ENCODE measurements around the gene ORMDL1.

ORMDL1 gene

GRCh38 chr2:189783927-189784867 is at the start of gene ORMDL1, which contains the start of gene PMS1:
TSS of gene ORMDL1 (minus strand) at chr2:189784339. CDS start at chr2:189782595, 1,744 bp downstream.
TSS of gene PMS1 (plus strand) at chr2:189784450. CDS start at chr2:189791810, 7,360 bp downstream.
- ChIA-PET POLR2A (ENCODE audit: low non-redundant PET) (interaction anchor here (1.0 kb wide), 1 partner anchor 22 kb away, joined by 3 read pairs; the partner anchor contains the start of gene OSGEPL1), CTCF (interaction anchor here (0.6 to 1.0 kb wide), 4 partner anchors 12 to 52 kb away, joined by 3 to 4 read pairs (median 4); partner anchors contain the start of gene OSGEPL1)
- no peak for TF ChIP-seq CTCF (conservative IDR thresholded peaks at IDR 0.05; ENCODE audit: low read depth)
- H3K27ac ChIP-seq = peak within 1 kb of the TSS; percentile 92
- DNase-seq (ENCODE audit: low spot score) = peak; percentile 95

GRCh38 chr2:189830510-189830909 is 46.4 kb upstream of the ORMDL1 start:
- POLR2A ChIA-PET (ENCODE audit: low non-redundant PET) = no interaction called here
- TF ChIP-seq CTCF (conservative IDR thresholded peaks at IDR 0.05; ENCODE audit: low read depth) = no peak
- H3K27ac ChIP-seq = no peak overlapping the region
- CTCF ChIA-PET = no interaction called here
- DNase-seq (ENCODE audit: low spot score) = no peak

GRCh38 chr2:189829102-189829833 is 45.1 kb upstream of the ORMDL1 start:
- TF ChIP-seq CTCF (conservative IDR thresholded peaks at IDR 0.05; ENCODE audit: low read depth) = no peak
- ChIA-PET CTCF (interaction anchor here (0.6 kb wide), 1 partner anchor 181 kb away, joined by 3 read pairs; no protein-coding TSS in a partner anchor), POLR2A (ENCODE audit: low non-redundant PET) (no interaction called here)

GRCh38 chr2:189826039-189826438 is 41.9 kb upstream of the ORMDL1 start:
- TF ChIP-seq CTCF (conservative IDR thresholded peaks at IDR 0.05; ENCODE audit: low read depth) = no peak
- ChIA-PET CTCF (interaction anchor here (0.6 kb wide), 1 partner anchor 10 kb away, joined by 3 read pairs; no protein-coding TSS in a partner anchor), POLR2A (ENCODE audit: low non-redundant PET) (no interaction called here)
- H3K27ac ChIP-seq = no peak overlapping the region
- DNase-seq (ENCODE audit: low spot score) = no peak

More at GRCh38 chr2:189829102-189829833, 45.1 kb upstream of the ORMDL1 start:
- H3K27ac ChIP-seq = no peak overlapping the region
- no peak for DNase-seq (ENCODE audit: low spot score)

- no peak for DNase-seq (ENCODE audit: low spot score)
- CTCF ChIA-PET = no interaction called here
- H3K27ac ChIP-seq = no peak overlapping the region
- POLR2A ChIA-PET (ENCODE audit: low non-redundant PET) = no interaction called here
- TF ChIP-seq CTCF (conservative IDR thresholded peaks at IDR 0.05; ENCODE audit: low read depth) = no peak
These were observed 40.7 kb upstream of the ORMDL1 start for GRCh38 chr2:189824694-189825396.

Data from RWPE1 (cell line).